ENCODE data around the gene SRA1. TPM values are rescaled to one million over a fixed set of nuclear protein-coding genes. Genes with fewer than 3 reads are reported as not detected.
A peak's percentile ranks its signal among the peaks of the same experiment; 100 is the strongest.
"Not testable (repeated sequence)": the region's sequence is repeated elsewhere in the genome, so short reads cannot be mapped to it uniquely, and the experiment has no call there.

The SRA1 gene
- 10 to 100 TPM; 57.6 to 68.6 (median 67.7) TPM for total RNA-seq

DNA sequence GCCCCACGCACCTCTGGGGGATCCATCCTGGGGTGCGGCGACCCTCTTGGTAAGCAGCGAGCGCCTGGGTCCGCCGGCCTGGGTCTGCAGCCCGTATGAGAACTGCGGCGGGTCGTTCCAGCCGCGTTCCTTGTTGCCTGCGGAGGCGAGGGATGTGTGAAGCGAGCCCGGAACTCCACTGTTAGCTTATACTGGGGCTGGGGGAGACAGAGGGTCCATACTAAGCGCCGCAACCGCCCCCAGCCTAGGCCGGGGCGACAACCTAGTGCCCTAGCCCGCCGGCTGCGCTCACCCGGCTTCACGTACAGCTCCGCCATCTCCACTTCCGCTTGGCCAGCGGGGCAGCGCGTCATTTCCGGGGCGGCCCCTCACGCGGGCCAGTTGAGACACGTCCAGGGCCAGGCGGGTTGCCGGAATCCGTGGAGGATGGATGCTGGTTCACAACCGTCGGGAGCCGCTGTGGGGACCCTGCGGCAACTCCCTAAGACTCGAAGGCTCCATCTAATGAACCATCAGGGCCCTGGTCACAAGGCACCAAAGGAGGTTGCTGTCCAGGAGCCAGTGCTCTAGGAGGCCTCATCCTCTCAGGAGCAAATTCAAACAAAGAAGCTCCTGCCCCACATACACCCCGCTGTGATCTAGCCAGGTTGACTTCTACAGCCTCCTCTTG is at the start of gene SRA1:
TSS of gene SRA1 (minus strand) at position 338 of the 670 bp plus-strand sequence. CDS start at position 317, 21 bp downstream.
- Mint-ChIP-seq H3K36me3 (ENCODE audit: insufficient read depth) (peaks cover 12% of the 10 kb centered on the region), H3K27me3 (ENCODE audit: low read depth) (no peaks in the 10 kb centered on the region), H3K9me3 (no peaks in the 10 kb centered on the region), H3K4me1 (ENCODE audit: low read depth) (peaks cover 46% of the 10 kb centered on the region), H3K4me3 (peak within 1 kb of the TSS; percentile 90)
- peak; percentile 73 for DNase-seq
- peak; percentile 94 to 97 for ATAC-seq

DNA sequence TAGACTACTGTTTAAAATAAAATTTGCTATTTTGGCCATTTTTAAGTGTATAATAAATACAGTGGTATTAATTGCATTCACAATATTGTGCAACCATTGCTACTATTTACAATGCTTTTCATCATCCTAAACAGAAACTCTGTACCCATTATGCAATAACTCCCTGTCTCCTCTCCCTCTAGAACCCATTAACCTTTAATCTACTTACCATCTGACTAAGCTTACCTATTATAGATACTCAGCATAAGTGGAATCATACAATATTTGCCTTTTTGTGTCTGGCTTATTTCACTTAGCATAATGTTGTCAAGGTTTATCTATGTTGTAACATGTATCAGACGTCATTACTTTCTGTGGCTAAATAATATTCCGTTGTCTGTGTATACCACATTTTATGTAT is 49.8 kb upstream of the SRA1 start:
- Mint-ChIP-seq H3K36me3 (ENCODE audit: insufficient read depth) (no peaks in the 10 kb centered on the region), H3K4me3 (no peak overlapping the region), H3K4me1 (ENCODE audit: low read depth) (peaks cover 6% of the 10 kb centered on the region), H3K9me3 (no peaks in the 10 kb centered on the region), H3K27me3 (ENCODE audit: low read depth) (peaks cover 5% of the 10 kb centered on the region)
- ATAC-seq (no peak), DNase-seq (no peak)

DNA sequence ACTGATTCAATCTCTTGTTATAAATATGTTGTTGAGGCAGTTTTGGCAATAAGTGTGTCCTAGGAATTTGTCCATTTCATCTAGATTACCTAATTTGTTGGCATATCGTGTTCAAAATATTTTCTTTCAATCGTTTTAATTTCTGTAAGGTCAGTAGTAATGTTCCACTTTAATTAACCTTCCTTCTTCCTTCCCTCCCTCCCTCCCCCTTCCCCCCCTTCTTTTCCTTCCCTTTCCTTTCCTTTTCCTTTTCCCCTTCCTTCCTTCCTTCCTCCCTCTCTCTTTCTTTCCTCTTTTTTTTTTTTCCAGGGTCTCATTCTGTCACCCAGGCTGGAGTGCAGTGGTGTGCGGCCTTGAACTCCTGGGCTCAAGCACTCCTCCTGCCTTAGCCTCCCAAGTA is 48.6 kb upstream of the SRA1 start:
- Mint-ChIP-seq H3K4me1 (ENCODE audit: low read depth) (peaks cover 1% of the 10 kb centered on the region), H3K9me3 (no peaks in the 10 kb centered on the region), H3K27me3 (ENCODE audit: low read depth) (peaks cover 2% of the 10 kb centered on the region), H3K4me3 (no peak overlapping the region), H3K36me3 (ENCODE audit: insufficient read depth) (no peaks in the 10 kb centered on the region)
- ATAC-seq (no peak), DNase-seq (no peak)

DNA sequence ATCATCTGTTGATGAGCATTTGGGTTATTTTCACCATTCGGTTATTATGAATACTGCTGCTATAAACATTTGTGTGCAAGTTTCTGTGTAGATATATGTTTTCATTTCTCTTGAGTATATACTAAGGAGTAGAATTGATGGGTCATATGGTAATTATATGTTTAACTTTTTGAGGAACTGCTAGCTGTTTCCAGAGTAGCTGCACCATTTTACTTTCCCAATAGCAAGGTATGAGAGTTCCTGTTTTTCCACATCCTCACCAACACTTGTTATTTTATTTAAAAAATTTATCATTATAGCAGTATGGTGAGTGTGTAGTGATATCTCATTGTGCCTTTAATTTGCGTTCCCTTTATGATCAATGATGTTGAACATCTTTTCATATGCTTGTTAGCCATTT is 46.5 kb upstream of the SRA1 start:
- Mint-ChIP-seq H3K4me1 (ENCODE audit: low read depth) (no peaks in the 10 kb centered on the region), H3K27me3 (ENCODE audit: low read depth) (peaks cover 2% of the 10 kb centered on the region), H3K9me3 (no peaks in the 10 kb centered on the region)

DNA sequence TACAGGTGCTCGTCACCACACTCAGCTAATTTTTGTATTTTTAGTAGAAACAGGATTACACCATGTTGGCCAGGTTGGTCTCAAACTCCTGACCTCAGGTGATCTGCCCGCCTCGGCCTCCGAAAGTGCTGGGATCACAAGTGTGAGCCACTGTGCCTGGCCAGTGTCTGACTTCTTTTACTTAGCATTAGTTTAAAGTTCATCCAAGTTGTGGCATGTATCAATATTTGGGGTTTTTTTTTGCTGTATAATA is 46.1 kb upstream of the SRA1 start:
- H3K9me3 Mint-ChIP-seq; ATAC-seq; H3K4me1 Mint-ChIP-seq (ENCODE audit: low read depth); H3K36me3 Mint-ChIP-seq (ENCODE audit: insufficient read depth); H3K27me3 Mint-ChIP-seq (ENCODE audit: low read depth); DNase-seq; H3K4me3 Mint-ChIP-seq: not testable (repeated sequence)

More for the DNA sequence above, 46.5 kb upstream of the SRA1 start:
- Mint-ChIP-seq H3K4me3 (no peak overlapping the region), H3K36me3 (ENCODE audit: insufficient read depth) (no peaks in the 10 kb centered on the region)
- ATAC-seq (no peak), DNase-seq (no peak)

DNA sequence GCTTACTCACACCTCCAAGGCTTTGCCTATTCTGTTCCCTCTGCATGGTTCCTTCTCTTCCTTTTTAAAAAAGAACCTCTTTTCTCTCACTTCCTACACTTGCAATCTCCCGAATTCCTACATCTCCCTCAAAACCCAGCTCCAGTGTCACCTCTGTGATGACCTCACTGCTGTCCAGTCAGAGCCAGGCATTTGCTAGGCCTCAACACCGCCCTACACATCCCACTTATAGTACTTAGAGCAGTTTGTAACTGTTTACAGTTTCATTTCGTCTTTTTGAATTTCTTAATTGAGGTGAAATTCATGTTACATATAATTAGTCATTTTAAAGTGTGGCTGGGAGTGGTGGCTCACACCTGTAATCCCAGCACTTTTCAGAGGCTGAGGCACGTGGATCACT is 44.9 kb upstream of the SRA1 start:
- H3K4me1 Mint-ChIP-seq (ENCODE audit: low read depth) = no peaks in the 10 kb centered on the region
- ATAC-seq = no peak
- peaks cover 2% of the 10 kb centered on the region for H3K27me3 Mint-ChIP-seq (ENCODE audit: low read depth)
- DNase-seq = no peak
- no peak overlapping the region for H3K4me3 Mint-ChIP-seq
- no peaks in the 10 kb centered on the region for H3K36me3 Mint-ChIP-seq (ENCODE audit: insufficient read depth)
- H3K9me3 Mint-ChIP-seq = no peaks in the 10 kb centered on the region

DNA sequence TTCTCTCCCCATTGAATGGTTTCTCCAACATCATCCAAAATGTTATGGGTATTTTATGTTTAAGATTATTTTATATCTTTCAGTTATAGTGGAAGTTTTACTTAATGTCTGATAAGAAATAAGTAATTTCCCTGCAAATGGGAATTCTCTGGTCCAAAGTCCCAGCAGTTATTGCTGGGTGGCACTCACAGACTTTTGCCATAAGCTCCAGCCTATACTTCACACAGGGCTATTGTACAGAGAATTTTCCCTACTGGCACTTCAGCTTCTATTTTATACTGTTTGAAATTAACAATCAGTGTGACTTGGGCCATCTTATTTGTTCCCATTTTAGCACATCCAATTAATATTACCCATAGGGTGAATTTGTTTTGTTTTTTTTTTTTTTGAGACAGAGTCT is 42.8 kb upstream of the SRA1 start:
- H3K9me3 Mint-ChIP-seq = no peaks in the 10 kb centered on the region
- DNase-seq = no peak
- H3K4me1 Mint-ChIP-seq (ENCODE audit: low read depth) = no peaks in the 10 kb centered on the region
- H3K27me3 Mint-ChIP-seq (ENCODE audit: low read depth) = no peaks in the 10 kb centered on the region
- H3K36me3 Mint-ChIP-seq (ENCODE audit: insufficient read depth) = no peaks in the 10 kb centered on the region
- H3K4me3 Mint-ChIP-seq = no peak overlapping the region
- ATAC-seq = no peak

DNA sequence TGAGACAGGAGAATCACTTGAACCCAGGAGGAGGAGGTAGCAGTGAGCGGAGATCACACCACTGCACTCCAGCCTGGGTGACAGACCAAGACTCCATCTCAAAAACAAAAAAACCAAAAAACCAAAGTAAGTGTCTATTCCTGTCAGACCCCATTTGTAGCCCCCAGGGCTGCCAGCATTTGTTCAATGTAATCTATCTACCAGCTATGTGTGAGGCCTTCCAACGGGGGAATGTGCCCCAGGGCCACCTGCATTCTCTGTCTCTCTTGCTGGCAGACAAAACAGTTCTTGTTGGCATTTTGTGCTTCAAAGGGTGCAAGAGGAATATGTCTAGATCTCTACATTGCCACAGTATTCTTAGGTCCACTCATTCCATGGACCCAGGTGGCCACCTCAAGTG is 41.6 kb upstream of the SRA1 start:
- Mint-ChIP-seq H3K4me3 (no peak overlapping the region), H3K27me3 (ENCODE audit: low read depth) (no peaks in the 10 kb centered on the region), H3K4me1 (ENCODE audit: low read depth) (no peaks in the 10 kb centered on the region), H3K36me3 (ENCODE audit: insufficient read depth) (no peaks in the 10 kb centered on the region), H3K9me3 (no peaks in the 10 kb centered on the region)
- DNase-seq = no peak
- ATAC-seq = no peak

DNA sequence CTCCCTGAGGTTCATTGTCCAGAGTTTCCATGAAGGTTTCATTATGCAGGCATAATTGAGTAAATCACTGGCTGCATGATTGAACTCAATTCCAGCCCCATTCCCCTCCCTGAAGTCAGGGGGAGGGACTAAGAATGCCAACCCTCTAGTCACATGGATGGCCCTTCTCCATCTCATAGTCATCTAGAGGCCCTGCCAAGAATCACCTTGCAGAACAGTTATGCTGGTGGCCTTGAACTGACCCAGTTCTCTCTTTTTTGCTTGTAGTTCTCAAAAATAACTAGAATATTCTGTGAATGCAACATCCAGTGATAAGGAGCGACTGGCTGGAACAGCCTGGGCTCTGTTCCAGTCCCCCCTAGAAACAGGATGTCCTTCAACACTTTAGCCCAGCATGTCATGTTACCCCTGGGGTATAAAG is 39.1 kb upstream of the SRA1 start:
- H3K4me3 Mint-ChIP-seq = no peak overlapping the region

DNA sequence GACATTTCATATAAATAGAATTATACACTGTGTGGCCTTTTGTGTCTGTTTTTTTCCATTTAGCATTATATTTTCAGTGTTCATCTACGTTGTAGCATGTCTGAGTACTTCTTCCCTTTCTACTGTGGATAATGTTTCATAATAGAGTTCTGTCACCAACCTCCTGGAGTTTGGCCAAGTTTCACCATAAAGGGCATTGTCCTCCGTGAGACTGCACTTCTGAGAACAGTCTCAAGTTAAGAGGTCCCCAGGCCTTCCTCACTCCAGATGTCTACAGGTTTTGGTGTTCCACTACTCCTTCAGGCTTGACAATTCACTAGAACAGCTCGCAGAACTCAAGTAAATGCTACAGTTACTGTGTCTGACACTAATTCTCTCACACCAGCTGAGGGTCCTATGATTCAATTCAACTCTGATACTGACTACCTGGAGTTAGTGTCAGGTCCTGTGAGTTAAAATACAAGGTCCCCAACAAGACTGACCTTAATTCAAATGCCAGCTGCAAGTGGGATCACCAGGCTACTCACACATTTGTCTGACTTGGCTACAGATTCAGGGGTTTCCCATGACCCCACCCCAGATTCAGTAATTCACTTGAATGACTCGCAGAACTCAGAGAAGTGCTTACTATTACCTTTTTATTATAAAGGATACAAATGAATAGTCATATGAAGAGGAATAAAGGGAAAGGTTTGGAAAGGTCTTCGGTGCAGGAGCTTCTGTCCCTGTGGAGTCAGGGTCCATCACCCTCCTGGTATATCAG is 38.4 kb upstream of the SRA1 start:
- Mint-ChIP-seq H3K4me1 (ENCODE audit: low read depth) (no peaks in the 10 kb centered on the region), H3K36me3 (ENCODE audit: insufficient read depth) (no peaks in the 10 kb centered on the region), H3K4me3 (no peak overlapping the region), H3K27me3 (ENCODE audit: low read depth) (no peaks in the 10 kb centered on the region), H3K9me3 (no peaks in the 10 kb centered on the region)
- ATAC-seq (no peak), DNase-seq (no peak)

More for the DNA sequence above, 39.1 kb upstream of the SRA1 start:
- no peaks in the 10 kb centered on the region for H3K36me3 Mint-ChIP-seq (ENCODE audit: insufficient read depth)
- no peaks in the 10 kb centered on the region for H3K27me3 Mint-ChIP-seq (ENCODE audit: low read depth)
- H3K4me1 Mint-ChIP-seq (ENCODE audit: low read depth) = no peaks in the 10 kb centered on the region
- ATAC-seq (no peak), DNase-seq (no peak)
- H3K9me3 Mint-ChIP-seq = no peaks in the 10 kb centered on the region

DNA sequence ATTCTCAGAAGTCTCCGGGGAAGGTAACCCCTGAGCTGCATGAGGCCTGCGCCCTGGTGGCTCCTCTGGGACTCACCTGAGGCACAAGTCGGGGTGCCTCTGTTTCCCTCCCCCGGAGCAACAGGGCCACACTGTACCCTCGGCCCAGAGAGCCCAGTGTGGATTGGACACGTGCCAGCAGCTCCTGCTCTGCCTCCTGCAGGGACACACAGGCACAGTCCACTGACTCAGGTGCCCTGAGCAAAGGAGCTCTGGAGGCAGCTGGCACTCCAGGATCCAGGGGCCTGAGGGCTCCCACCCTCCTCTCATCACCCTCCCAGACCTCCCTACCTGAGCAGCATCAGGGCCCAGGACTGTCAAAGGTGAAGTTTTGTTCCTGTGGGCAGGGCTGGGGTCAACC is 36.9 kb upstream of the SRA1 start:
- no peaks in the 10 kb centered on the region for H3K9me3 Mint-ChIP-seq
- ATAC-seq = no peak
- no peaks in the 10 kb centered on the region for H3K4me1 Mint-ChIP-seq (ENCODE audit: low read depth)
- H3K27me3 Mint-ChIP-seq (ENCODE audit: low read depth) = no peaks in the 10 kb centered on the region
- no peak overlapping the region for H3K4me3 Mint-ChIP-seq
- no peaks in the 10 kb centered on the region for H3K36me3 Mint-ChIP-seq (ENCODE audit: insufficient read depth)
- no peak for DNase-seq

DNA sequence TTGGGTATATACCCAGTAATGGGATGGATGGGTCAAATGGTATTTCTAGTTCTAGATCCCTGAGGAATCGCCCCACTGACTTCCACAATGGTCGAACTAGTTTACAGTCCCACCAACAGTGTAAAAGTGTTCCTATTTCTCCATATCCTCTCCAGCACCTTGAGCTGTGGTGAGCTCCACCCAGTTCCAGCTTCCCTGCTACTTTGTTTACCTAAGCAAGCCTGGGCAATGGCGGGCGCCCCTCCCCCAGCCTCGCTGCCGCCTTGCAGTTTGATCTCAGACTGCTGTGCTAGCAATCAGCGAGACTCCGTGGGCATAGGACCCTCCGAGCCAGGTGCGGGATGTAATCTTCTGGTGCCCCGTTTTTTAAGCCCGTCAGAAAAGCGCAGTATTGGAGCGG is 35.8 kb upstream of the SRA1 start:
- H3K27me3 Mint-ChIP-seq (ENCODE audit: low read depth); H3K9me3 Mint-ChIP-seq; H3K4me3 Mint-ChIP-seq; H3K36me3 Mint-ChIP-seq (ENCODE audit: insufficient read depth); H3K4me1 Mint-ChIP-seq (ENCODE audit: low read depth); DNase-seq; ATAC-seq: not testable (repeated sequence)

DNA sequence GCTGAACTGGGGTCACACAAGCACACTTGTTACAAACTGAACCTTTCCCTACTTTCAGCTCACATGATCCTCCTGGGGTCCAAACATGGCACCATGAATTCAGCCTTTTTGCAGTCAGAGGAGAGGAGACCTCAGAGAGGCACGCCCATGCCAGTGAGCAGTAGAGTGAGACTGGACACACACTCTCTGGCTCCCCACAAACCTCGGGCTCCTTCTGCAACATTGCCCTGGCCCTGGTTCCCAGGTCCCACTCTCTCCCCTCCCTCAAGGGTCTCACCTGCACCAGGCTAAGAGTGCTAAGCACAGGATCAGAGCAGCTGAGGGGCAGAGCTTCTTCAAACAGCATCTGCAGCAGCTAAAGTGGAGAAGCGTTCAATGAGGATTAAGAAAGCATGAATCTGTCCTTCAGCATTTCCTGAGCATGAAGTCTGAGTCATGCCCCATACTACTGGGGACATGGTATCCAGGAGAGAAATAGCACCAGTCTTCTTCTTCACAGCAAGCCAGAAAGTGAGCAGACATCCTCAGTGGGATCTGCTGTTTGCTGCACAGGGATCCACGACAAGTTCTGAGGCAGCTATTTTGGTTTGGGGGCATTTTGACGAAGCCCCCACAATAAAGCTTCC is 34.6 kb upstream of the SRA1 start:
- H3K4me1 Mint-ChIP-seq (ENCODE audit: low read depth) = no peaks in the 10 kb centered on the region
- no peaks in the 10 kb centered on the region for H3K27me3 Mint-ChIP-seq (ENCODE audit: low read depth)
- no peak for DNase-seq
- no peaks in the 10 kb centered on the region for H3K9me3 Mint-ChIP-seq
- H3K36me3 Mint-ChIP-seq (ENCODE audit: insufficient read depth) = no peaks in the 10 kb centered on the region
- H3K4me3 Mint-ChIP-seq = no peak overlapping the region
- ATAC-seq = no peak

DNA sequence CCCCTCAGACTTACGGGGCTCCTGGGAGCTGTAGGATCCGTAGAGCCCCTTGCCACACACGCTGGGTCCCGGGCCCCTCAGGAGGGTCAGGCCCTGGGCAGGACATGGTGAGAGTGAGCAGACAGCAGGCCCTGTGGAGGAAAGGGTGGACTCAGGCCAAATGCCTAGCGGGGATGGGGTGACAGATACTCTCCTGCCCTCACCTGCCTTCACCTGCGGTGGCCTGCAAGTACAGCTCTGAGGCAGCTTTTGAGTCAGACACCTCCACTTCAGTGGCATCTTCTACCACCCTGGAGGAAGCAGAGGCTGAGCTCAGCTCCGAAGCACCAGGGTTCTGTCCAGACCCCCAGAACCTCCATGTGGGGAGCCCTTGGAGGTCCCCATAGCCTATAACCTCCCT is 33.6 kb upstream of the SRA1 start:
- ATAC-seq = no peak
- Mint-ChIP-seq H3K27me3 (ENCODE audit: low read depth) (no peaks in the 10 kb centered on the region), H3K4me1 (ENCODE audit: low read depth) (no peaks in the 10 kb centered on the region), H3K4me3 (no peak overlapping the region), H3K9me3 (no peaks in the 10 kb centered on the region), H3K36me3 (ENCODE audit: insufficient read depth) (no peaks in the 10 kb centered on the region)
- DNase-seq = no peak
